Measurements from ENCODE around the gene SLC28A3.

SLC28A3 gene

DNA sequence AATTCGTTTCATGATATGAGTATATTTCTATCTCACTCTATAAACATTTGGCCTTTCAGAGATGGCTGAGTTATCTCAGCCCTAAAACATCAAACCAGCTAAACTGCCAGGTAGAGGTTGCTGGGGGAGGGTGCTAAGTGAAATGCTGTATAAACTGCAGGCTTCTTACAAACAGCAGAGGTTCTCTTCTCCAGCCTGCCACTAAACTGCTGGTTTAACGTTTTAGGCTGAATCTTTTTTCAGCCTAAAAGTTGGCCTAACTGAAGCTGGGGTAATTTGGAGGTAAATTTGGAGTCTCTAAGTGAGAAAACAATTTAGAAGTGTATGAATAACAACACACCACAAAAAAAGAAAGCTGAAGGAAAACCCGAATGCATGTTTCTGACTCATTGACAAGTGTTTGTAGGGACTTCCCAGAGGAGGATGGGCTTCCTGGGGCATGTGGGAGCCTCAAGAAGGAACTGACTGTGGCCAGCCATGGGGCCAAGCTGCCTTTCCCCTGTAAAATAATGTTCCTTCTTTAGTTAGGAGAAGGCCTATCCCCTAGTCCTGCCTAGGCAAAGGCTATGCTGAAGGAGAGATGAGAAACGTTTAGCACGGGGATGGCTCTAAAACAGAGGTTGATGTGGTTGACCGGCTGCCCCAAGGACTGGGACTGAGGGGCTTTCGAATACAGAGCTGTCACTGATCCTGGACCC, 44.3 kb downstream of the SLC28A3 start:
- peak; percentile 72 for DNase-seq (ENCODE audit: low read depth)

DNA sequence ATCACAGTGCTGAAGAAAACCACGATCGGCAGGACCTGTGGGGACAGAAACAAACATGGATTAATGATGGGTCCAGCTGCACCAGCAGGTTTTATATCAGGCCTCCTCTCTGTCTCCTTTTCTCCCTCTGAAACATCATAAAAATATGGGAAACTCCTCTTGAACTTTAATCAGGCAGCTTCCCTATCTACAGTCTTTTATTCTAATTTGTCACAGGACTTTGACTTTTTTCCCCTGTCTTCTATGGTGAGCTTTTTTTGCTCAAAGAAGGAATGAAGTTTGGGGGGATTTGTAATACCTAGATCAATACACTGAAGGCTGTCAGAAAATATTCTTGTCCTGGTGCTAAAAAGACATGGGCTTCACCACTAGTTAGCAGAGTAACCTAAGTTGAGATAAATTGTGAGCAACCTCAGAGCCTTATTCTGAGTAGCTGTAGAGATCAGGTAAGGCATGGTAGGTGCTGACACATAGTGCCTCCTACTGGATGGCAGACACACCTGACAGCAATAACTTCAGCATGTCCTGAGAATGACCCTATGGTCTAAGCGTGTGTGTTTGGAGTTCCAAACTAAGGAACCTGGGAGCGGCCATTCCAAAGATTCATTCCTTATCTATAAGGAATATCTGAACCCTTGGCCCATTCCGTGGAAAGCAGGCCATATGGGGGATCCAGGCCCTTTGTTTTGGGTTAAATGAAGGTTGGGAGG, 46.2 kb downstream of the SLC28A3 start:
- DNase-seq (ENCODE audit: low read depth), result no peak

DNA sequence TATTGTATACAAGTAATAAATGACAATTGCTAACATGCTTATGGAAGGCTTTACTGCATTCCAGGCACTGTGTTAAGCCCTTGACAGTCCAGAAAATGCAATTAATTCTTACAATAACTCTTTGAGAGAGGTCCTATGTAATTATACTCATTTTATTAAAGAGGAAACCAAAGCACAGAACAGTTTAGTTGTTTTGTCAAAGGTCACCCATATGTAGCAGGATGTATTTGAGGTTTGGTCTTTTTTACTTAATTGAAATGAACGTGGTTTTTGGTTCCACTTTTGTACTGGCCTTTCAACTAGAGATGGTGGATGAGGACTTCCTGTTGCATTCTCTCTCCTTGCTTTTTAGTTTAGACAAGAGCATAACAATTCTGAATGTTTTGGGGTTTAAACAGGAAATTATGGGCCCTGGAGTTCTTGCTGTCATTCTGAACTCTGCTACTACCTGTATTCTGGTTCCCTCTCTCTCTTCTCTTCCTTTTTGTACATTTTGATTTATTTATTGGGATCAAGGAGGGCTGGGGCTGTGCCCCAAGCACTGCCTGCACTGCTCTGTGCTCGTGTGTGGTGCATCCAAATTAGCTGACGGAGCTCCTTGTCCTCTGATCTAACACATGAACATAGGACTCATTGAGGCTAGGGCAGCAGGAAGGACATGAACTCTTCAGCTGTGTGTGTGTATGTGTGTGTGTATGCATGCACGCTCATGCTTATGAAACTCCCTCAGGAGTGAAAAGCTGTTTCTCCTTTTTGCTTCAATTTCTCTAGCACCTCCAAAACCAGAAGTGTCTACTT, 47.4 kb downstream of the SLC28A3 start:
- DNase-seq (ENCODE audit: low read depth), result no peak

DNA sequence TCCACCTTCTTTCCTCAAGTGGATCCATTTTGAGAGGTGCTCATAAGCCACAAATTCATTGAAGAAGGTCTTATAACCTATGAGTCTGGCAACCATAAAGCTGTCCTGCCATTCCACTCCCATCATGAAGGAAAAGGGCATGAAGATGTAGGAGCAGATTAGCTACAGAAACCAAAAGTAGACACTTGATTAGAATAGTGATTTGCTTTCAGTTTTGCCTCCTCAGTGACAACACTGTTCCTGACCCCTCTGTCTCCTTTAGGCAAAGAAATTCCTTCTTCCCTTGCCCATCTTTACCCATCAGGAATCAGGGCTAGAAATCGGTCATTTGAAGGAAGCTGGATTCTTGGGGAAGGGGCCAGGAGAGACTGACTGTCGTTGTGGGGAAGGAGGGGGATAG, 55.2 kb downstream of the SLC28A3 start:
- DNase-seq (ENCODE audit: low read depth), result no peak

DNA sequence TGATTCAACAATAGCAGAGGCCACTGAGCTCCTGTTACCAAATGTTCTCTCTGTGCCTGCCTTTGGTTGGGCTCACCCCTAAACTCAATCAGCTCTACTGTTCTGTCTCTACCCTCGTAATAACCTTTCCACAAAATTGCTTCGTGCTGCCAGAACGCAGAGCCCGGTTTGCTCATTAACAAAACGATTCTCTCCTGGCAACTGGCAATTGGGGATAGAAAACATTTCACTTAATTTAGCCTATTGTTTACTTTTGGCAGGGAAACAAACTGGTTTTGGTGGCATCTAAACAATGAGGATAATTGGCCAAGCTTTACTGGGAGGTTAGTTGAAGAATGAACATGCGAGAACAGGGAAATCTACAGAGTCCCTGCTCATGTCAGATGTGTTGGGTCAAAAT, 56.6 kb downstream of the SLC28A3 start:
- DNase-seq (ENCODE audit: low read depth), result no peak

DNA sequence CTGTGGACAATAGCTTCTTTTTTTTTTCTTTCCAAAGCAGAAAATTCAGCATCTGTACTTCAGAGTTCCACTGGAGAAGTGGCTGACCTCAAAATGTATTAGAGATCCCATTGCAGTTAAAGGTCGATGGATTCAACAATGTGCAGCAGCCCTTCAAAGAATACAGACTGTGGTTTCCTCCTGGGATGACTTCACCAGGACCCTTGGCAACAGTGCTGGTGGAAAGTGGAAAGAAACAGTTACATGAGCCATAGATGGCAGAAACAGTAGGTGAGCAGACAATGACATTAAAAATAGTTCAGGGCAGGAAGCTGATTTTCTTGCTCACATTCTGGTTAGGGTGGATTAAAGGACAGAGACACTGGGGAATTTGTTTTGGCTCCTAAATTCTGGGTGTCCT, 62.4 kb downstream of the SLC28A3 start:
- no peak for DNase-seq (ENCODE audit: low read depth)

DNA sequence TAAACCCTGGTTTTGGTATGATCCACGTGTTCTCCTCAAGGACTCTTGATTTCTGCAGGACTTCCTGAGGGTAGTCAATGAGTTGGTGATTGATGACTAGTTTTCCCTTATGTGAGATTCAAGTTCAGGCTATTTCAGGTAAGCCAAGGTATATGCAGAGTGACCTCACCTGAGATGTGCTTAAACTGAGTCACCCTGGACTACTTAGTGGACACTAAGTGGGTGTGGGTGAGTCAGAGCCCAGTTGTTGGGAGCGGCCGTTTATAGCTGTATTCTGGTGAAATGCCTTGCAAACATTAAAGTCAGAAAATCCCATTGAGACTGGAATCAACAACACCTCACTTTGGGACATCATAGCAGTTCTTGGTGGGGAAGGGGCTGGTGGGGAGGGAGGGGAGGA, 62.9 kb downstream of the SLC28A3 start:
- DNase-seq (ENCODE audit: low read depth), result peak; percentile 7

DNA sequence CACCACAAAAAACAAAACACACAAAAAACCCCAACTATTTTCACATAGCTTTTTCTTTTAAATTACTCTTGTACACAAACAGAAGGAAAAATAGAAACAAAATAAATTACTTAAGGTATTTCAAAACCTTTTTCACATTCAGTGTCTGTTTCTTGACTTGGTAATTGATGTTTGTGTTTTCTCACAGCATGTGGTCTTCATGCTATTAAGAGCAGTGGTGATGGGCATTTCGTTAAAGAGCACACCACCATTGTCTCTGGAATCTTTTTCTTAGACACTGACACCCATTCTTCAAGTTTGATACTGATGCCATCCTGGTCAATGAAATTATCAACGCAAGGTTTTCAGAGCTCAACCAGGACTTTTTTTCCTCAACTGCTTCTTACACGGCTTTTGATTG, 63.8 kb downstream of the SLC28A3 start:
- DNase-seq (ENCODE audit: low read depth), result no peak

DNA sequence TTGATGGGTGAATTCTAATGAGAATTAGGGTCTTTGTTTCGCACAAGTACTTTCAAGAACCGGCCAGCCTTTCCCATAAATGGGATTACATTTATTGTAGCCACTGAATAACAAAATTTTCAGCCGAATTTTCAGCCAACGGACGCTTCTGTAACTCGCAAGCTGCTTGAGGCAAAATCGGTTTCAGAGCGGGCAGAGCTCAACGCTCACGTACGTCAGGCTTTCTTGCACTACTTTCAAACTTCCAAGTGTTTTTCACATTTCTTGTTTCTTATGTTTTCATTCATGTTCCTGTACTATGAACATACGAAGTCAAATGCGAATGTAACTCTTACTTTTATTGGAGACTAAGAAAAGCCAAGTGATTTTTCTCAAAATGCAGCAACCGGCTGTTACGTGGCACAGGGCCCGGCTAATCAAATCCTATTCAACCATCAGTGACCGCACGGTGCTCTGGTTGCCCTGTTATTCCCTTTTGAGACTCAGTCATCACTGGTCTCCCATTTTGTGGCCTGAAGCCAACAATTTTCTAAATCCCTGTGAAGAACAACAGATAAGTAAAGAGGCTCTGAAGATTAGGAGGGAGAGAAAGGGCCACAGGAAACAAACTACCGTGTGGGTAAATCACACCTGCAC, 68.5 kb downstream of the SLC28A3 start:
- DNase-seq (ENCODE audit: low read depth), result peak; percentile 43

DNA sequence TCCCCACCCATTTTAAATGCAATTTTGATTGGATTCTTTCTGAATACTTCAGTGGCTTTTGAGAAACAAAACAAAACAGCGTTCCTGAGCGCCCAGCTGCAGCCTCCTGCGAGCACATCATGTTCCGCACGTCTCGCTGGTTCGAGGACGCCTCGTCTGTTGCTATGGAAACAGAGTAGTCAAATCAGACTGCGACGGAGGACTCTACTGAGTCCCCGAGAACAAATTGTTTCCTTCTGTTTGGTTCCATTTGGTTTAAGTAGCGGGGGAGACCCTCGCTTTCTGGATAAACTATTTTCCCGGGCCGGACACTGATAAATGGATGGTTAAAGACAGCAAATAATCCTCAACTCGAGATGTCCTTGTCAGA, 69.0 kb downstream of the SLC28A3 start:
- DNase-seq (ENCODE audit: low read depth), result peak; percentile 73

DNA sequence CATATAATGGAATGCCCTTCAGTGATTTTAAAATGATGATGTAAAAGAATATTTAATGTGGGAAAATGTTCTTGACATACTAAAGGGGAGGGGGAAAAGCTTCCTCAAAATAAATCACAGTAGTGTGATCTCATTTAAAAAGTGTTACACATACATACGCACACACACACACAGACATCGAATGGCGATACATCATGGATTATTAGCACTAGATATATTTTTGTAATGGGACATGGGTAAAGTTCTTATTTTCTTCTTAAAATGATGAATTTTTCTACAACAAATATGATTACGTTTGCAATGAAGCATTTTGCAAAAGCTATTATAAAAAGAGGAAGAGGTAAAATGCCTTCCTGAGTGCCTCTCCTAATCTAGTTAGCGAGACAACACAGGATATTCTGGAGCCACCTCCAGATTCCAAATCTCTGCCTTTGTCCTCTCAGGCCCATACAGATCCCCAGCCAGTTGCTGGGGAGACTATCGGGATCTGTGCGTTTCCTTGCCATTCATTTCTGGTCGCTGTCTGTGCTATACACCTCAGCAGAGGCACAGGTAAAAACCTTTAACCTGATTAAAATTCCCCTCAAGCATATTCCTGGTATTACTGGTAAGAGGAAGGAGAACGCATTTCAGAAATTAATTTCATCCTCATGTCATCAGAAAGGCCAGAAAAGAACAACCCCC, 69.6 kb downstream of the SLC28A3 start:
- DNase-seq (ENCODE audit: low read depth), result no peak

DNA sequence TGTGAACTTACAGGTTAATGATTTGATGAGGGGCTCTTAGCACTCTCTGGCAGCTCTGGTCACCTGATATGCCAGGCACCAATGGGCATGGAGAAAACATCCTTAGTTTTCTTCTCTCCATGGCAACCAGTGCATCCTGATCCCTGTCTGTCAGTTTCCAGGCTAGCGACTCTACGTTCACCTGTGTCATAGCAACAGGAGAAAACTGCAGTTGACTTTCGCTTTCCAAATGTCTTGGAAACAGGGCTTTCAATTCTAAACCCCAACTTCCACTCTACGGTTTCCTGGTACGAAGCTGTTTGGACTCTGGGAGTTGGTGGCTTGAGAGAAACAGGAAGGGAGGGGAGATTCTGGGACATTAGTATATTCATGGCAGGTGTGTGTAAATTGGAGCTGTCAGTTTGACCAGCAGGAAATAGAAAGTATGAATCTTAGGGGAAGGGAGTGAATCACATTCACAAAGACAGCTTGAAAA, 74.4 kb downstream of the SLC28A3 start:
- DNase-seq (ENCODE audit: low read depth), result no peak

DNA sequence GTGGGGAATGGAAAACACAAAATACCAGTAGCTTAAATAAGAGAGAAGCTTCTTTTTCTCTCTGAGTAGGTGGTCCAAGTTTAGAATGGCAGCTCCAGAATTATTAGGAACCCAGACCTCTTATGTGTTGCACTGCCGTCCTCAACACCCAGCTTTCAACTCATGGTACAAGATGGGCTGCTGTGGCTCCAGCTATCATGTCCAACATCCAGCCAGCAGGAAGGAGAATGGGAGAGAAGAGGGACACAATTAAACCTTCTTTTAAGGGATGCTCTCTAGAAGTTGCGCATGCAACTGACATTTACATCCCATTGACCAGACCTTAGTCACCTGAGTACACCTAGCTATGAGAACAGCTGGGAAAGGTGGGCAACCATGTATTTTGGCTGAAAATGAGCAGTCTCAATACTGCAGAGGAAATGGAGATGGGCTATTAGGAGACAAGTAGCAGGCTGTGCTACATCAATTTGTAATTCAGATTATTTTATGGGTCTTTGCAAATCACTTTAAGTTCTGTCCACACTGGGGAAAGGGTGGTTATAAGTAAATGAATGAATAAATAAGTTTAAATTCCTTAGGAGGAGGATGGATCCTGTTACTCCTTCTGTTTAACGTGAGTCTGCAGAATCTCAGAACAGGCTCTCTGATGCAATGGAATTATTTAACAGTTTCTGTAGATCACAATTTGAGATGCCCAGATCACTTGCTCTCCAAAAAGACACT, 76.1 kb downstream of the SLC28A3 start:
- DNase-seq (ENCODE audit: low read depth), result no peak

DNA sequence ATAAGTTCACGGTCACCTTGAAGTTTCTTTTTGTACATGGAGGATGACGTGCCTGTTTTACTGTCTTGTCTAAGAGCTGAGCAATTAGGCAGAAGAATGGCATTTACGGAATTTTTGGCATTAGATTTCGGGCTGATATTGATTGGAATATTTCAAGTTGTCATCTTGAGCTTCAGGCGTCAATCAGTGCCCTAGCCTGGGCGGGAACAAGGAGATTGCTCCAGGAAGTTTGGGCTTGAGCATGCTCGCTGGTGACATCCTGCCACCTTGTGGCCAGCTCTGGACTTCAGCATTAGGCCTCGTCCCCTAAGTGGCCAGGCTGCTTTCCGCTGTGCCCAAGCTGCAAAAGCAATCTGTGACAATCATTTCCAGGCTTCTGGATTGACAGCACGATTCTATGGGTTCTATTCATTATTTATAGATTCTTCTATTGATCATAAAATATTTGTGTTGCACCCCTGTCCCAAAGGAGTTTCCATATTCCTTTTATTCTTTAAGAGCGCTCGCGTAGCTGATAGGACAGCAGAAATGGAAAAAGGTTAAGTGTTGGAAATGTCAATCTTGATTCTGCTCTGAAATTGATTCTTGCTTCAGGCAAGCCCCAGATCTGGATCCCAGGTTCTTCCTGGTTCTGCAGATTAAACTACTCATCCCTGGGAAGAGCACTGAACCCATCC, 79.3 kb downstream of the SLC28A3 start:
- peak; percentile 63 for DNase-seq (ENCODE audit: low read depth)

DNA sequence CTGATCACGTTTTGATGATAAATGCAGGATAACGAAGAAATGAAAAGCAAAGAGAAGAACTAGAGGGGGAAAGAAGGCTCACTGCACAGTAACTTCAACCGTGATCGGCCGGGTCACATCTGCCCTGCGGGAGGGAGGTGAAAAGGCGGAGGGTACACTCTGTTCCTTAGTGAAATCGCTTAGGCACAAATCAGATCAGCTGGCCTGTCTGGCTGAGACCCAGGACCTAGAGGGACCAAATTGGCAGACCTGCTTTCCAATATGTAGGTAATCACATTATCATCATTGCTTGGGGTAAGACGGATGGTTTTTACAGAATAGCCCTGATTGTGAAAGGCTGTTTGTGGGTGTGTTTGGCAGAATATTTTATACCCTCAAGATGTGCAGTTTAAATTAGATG, 82.2 kb downstream of the SLC28A3 start:
- DNase-seq (ENCODE audit: low read depth), result no peak

DNA sequence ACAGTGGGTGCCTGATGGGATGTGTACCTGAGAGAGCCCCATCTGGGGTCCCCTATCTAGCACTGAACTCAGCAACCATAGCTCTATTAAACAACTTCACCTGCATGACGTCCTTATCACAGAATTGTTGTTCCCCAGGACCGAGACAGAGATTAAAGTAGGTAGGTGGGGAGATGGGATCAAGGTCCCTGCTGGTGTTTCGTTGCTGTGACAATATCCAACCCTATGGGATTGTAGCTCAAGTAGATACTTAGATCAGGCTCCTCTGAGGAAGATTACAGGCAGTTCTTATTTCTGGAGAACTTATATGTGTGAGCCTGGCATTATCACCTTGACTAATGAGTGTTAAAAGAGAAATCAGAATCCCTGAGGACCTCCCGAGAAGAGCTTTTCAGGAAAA, 84.9 kb downstream of the SLC28A3 start:
- no peak for DNase-seq (ENCODE audit: low read depth)

DNA sequence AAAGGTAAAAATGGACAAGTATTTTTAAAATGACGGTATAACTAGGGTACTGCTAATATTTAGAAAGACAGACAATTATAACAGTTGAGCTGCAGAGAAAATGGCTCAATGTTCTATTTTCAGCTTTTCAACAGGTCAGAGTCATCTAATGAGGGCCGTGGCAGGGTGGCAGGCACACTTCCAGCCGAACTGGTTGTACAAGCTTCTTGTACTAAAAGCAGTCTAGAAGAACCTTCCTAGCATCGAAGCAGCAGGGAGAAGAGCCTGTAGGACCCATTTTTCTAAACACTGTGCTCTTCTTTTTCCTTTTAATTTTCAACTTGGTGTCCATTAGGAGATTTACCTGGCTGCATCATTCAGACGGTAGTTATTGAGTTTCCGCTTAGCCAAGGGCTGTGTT, 85.6 kb downstream of the SLC28A3 start:
- no peak for DNase-seq (ENCODE audit: low read depth)

DNA sequence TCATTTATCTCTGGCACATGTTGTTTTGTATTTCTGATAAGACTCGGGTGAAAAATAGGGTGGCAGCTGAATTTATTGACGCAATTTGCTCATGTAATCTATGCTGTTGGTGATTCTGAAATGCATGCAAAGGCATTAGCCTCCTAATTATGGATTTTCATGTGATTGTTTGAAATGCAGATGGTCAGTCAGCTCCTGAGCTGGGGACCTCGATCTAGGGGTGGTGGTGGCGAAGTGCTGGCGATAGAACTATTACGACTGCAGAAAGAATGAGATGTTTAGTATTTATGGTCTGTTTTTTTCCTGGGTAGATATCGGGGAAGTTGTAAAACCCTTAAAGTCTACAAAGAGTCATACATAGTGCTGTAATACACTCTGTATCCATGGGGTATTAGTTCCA, 88.6 kb downstream of the SLC28A3 start:
- DNase-seq (ENCODE audit: low read depth), result no peak

DNA sequence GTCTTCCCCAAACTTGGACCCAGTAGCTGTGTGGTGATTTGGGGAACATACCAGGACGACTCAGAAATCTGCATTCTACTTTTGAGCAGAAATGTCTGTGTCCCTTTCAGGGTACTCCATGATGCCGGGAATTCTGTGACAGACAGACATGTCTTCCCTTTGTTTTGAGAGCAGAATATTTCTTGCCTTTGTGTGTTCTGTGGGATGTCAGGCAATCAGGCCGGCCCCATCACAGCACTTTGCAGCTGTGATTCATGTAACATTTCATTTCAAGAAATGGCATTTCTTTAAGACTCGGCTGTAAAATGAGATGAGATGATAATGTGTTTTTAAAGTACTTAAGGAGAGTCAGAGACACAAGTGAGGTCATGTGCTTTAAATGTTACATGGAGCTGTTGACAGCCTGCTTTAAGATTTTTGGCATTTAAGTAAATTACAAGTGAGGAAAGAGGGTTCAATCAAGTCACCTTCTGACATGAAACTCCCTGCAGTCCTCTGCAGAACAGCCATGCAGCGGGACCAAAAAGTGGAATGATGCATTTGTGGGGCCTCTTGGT, 98.7 kb downstream of the SLC28A3 start:
- DNase-seq (ENCODE audit: low read depth), result no peak

DNA sequence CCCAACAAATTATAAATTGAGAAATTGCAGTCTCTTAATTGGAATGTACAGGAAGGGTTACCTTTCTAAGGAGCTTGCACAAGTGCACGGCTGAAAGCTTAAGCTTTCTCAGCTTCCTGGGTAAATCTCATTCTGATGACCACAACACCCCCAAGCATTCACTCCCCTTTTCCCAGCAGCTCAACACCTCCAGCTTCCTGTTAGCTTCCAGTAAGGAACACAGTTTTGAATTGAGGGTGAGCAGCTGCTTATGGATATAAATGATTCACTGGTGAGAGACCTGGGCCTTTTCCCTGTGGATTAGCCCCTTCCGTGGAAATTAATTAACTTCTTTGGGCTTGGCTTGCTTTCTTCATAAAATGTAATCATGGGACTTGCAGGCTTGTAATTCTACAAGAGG, 101.2 kb downstream of the SLC28A3 start:
- DNase-seq (ENCODE audit: low read depth), result peak; percentile 40
